Measurements from ENCODE around the gene RPAP3. TPM values are rescaled to one million over a fixed set of nuclear protein-coding genes. Genes with fewer than 3 reads are reported as not detected.

The RPAP3 gene
- total and polyA plus RNA-seq, 4 donors = 5.5 to 8.1 (median 8.0) TPM

- H3K9me3 ChIP-seq (ENCODE audit: control insufficient read depth in 4 of 4, low read length in 3 of 4) = no peaks in the 10 kb centered on the region
- H3K4me3 ChIP-seq (ENCODE audit: low read depth in 1 of 3, low read length in 3 of 3) = no peak overlapping the region
- no peak for DNase-seq (ENCODE audit: low spot score)
- H3K27ac ChIP-seq (ENCODE audit: low read depth in 1 of 2, low read length in 2 of 2) = no peak overlapping the region
- TF ChIP-seq TAF1 (conservative IDR thresholded peaks at IDR 0.05) (no peak), HNF4A (conservative IDR thresholded peaks at IDR 0.05) (no peak), FOXA2 (IDR thresholded peaks at IDR 0.05) (no peak), HNF4G (IDR thresholded peaks at IDR 0.05) (no peak), YY1 (IDR thresholded peaks at IDR 0.05) (no peak), EGR1 (IDR thresholded peaks at IDR 0.05; ENCODE audit: low read depth in 2 of 2) (no peak), JUND (IDR thresholded peaks at IDR 0.05) (no peak), ATF3 (IDR thresholded peaks at IDR 0.05) (no peak), MAX (IDR thresholded peaks at IDR 0.05) (no peak), RXRA (IDR thresholded peaks at IDR 0.05) (no peak), CTCF (IDR thresholded peaks at IDR 0.05; ENCODE audit: low read depth, low read length, missing input control) (no peak), GABPA (IDR thresholded peaks at IDR 0.05 in 1 of 2, conservative IDR thresholded peaks at IDR 0.05 in 1 of 2) (no peak), RAD21 (IDR thresholded peaks at IDR 0.05) (no peak), FOXA1 (IDR thresholded peaks at IDR 0.05) (no peak), NR2F2 (IDR thresholded peaks at IDR 0.05) (no peak), ZBTB33 (IDR thresholded peaks at IDR 0.05) (no peak), REST (IDR thresholded peaks at IDR 0.05) (no peak), SP1 (IDR thresholded peaks at IDR 0.05) (no peak)
- H3K4me1 ChIP-seq (ENCODE audit: control insufficient read depth in 4 of 4, insufficient read depth in 4 of 4, low read length in 3 of 4) = peaks cover 3 to 24% (median 17%) of the 10 kb centered on the region in 4 donors
- H3K9ac ChIP-seq (ENCODE audit: low read depth in 1 of 2, low read length in 2 of 2) = no peak overlapping the region
- H3K36me3 ChIP-seq (ENCODE audit: control insufficient read depth in 4 of 4, insufficient read depth in 3 of 4, low read depth in 1 of 4, low read length in 3 of 4) = no peaks in the 10 kb centered on the region
- H3K27me3 ChIP-seq (ENCODE audit: control insufficient read depth in 4 of 4, insufficient read depth in 4 of 4, low read length in 3 of 4) = no peaks in the 10 kb centered on the region
- 90% methylated on average over 5 of the region's 5 CpGs for WGBS
These were observed 5.6 kb upstream of the RPAP3 start for GRCh38 chr12:47711448-47711847.
